Natural killer cell (primary cell): ENCODE results near the gene DHX8. TPM values are rescaled to one million over a fixed set of nuclear protein-coding genes. Genes with fewer than 3 reads are reported as not detected.

Experiments used
- ATAC-seq, 3 donors: fragments of 150-1000 bp in 2 of 3; fragments of 200-7000 bp in 1 of 3; cut with Tn5 transposase; 1 replicate in 1 of 3; 2 replicates in 2 of 3; pipeline ENCODE4 v1.10.0; 2021; ENCODE audit warnings: mild to moderate bottlenecking in 2 of 3, moderate library complexity in 2 of 3
- DNase-seq, 2 donors: peaks; one replicate each; pipeline versions ENCODE4 v3.0.0 to v3.0.0-alpha.2; 2013 to 2021; ENCODE audit warnings: mixed read lengths in 1 of 2
- H3K27ac ChIP-seq: one replicate; pipeline ENCODE4 v1.5.1; 2013; ENCODE audit warnings: mild to moderate bottlenecking, low read length
- H3K27me3 ChIP-seq: one replicate; pipeline ENCODE4 v1.6.1; 2013; ENCODE audit warnings: low read length; ENCODE audit not compliant: control insufficient read depth, insufficient read depth
- H3K36me3 ChIP-seq: one replicate; pipeline ENCODE4 v1.6.1; 2013; ENCODE audit warnings: low read length; ENCODE audit not compliant: control insufficient read depth, insufficient read depth
- H3K4me1 ChIP-seq: one replicate; pipeline ENCODE4 v1.6.1; 2013; ENCODE audit warnings: low read length; ENCODE audit not compliant: control insufficient read depth, insufficient read depth
- H3K4me3 ChIP-seq: one replicate; pipeline ENCODE4 v1.5.1; 2013; ENCODE audit warnings: low read length
- H3K9me3 ChIP-seq: one replicate; pipeline ENCODE4 v1.6.1; 2013; ENCODE audit warnings: low read length; ENCODE audit not compliant: control insufficient read depth, insufficient read depth
- H3K27ac Mint-ChIP-seq, 2 donors: one replicate each; pipeline ENCODE4 v1.8.0; 2022; ENCODE audit warnings: mild to moderate bottlenecking in 2 of 2, mixed read lengths in 2 of 2, moderate library complexity in 1 of 2
- H3K27me3 Mint-ChIP-seq, 2 donors: one replicate each; pipeline ENCODE4 v1.8.0; 2022; ENCODE audit warnings: low read depth in 2 of 2, mixed read lengths in 2 of 2
- H3K36me3 Mint-ChIP-seq: one replicate; pipeline ENCODE4 v1.8.0; 2022; ENCODE audit warnings: mixed read lengths
- H3K4me1 Mint-ChIP-seq, 2 donors: one replicate each; pipeline ENCODE4 v1.8.0; 2022; ENCODE audit warnings: mixed read lengths in 2 of 2
- H3K4me3 Mint-ChIP-seq: one replicate; pipeline ENCODE4 v1.8.0; 2022; ENCODE audit warnings: mild to moderate bottlenecking, moderate library complexity, mixed read lengths
- H3K9me3 Mint-ChIP-seq, 2 donors: one replicate each; pipeline ENCODE4 v1.8.0; 2022; ENCODE audit warnings: mixed read lengths in 2 of 2
- CTCF ChIP-seq: fragments of 200-600 bp; IDR thresholded peaks from one replicate; pipeline ENCODE4 v1.8.0; 2022; ENCODE audit warnings: antibody characterized with exemption
- WGBS: methylation state at CpG from one replicate; pipeline ENCODE4 v1.1.7; 2013; ENCODE audit warnings: missing lambda C conversion rate; ENCODE audit not compliant: insufficient coverage; 5-methylcytosine and 5-hydroxymethylcytosine counted together
- intact Hi-C: fragments of 100-400 bp; cut with micrococcal nuclease; formaldehyde crosslinking; loops from one replicate; pipeline ENCODE4 v1.14.2; 2022
- total RNA-seq, 4 donors: library from RNA; stranded (reverse); fragments of 120-200 nt in 1 of 4; gene quantifications; one replicate each; pipeline versions ENCODE4 v1.2.3 to v1.2.4, GENCODE V29; 2013 to 2022

Gene DHX8
- total RNA-seq, 3 donors from 2014 or later (not counting 1 experiment from before 2014, with no cell fraction given) = 88.3 to 106 (median 105) TPM

GRCh38 chr17:43574348-43574747 is 90.6 kb downstream of the DHX8 start:
- Histone ChIP-seq H3K27ac (no peak overlapping the region), H3K9me3 (no peaks in the 10 kb centered on the region), H3K36me3 (no peaks in the 10 kb centered on the region), H3K4me3 (no peak overlapping the region), H3K4me1 (peaks cover 13% of the 10 kb centered on the region), H3K27me3 (no peaks in the 10 kb centered on the region)
- DNase-seq (no peak), ATAC-seq (no peak)
- intact Hi-C loops = no loop called here
- Mint-ChIP-seq H3K27ac (no peak overlapping the region), H3K27me3 (peaks cover 6 to 9% of the 10 kb centered on the region in 2 donors), H3K4me1 (no peaks in the 10 kb centered on the region), H3K4me3 (no peak overlapping the region), H3K36me3 (no peaks in the 10 kb centered on the region), H3K9me3 (no peaks in the 10 kb centered on the region)
- TF ChIP-seq CTCF = no peak
- 78% methylated on average over 13 of the region's 13 CpGs for WGBS

- no peak for ATAC-seq
- intact Hi-C loops = no loop called here
- H3K4me3 Mint-ChIP-seq = no peak overlapping the region
- Histone ChIP-seq H3K27me3 (no peaks in the 10 kb centered on the region), H3K9me3 (no peaks in the 10 kb centered on the region), H3K27ac (no peak overlapping the region), H3K4me3 (no peak overlapping the region), H3K36me3 (no peaks in the 10 kb centered on the region), H3K4me1 (peaks cover 19% of the 10 kb centered on the region)
- H3K27me3 Mint-ChIP-seq = peaks cover 9 to 10% of the 10 kb centered on the region in 2 donors
- no peaks in the 10 kb centered on the region for H3K9me3 Mint-ChIP-seq
- WGBS = 2% methylated on average over 4 of the region's 5 CpGs
- H3K4me1 Mint-ChIP-seq = no peaks in the 10 kb centered on the region
- DNase-seq = no peak
- no peak for TF ChIP-seq CTCF
- no peak overlapping the region for H3K27ac Mint-ChIP-seq
- H3K36me3 Mint-ChIP-seq = no peaks in the 10 kb centered on the region
These were observed 91.2 kb downstream of the DHX8 start for GRCh38 chr17:43574896-43575525.

Other genes starting within 250 kb of the DHX8 start
- 1,000 to 10,000 TPM; 3,690 to 5,833 (median 5,267) TPM for gene RNU2-1, start 250.0 kb upstream of the DHX8 start, total RNA-seq
- 1 to 10 TPM; 4.1 to 6.9 (median 5.3) TPM for gene ARL4D, start 85.0 kb upstream of the DHX8 start, total RNA-seq
- not detected for gene ETV4, start 62.4 kb downstream of the DHX8 start, total RNA-seq
- gene MEOX1, start 177.9 kb downstream of the DHX8 start, total RNA-seq = under 1 TPM in 1 of 3 donors, not detected in 2; 0.18 TPM